Upper lobe of left lung (tissue), 6 donors: ENCODE data around the gene RAB36. TPM values are rescaled to one million over a fixed set of nuclear protein-coding genes. Genes with fewer than 3 reads are reported as not detected.

ENCODE experiments used
- ATAC-seq, 2 donors: fragments of 200-7000 bp; cut with Tn5 transposase; one replicate each; pipeline ENCODE4 v1.9.1; 2022; ENCODE audit warnings: mild to moderate bottlenecking in 2 of 2, moderate library complexity in 2 of 2; ENCODE audit not compliant: low FRiP score in 2 of 2
- DNase-seq, 2 donors: peaks; one replicate each; pipeline ENCODE4 v3.0.0-alpha.2; 2019 to 2020
- H3K27ac ChIP-seq, 4 donors: fragments of 200-600 bp; sonication (generic); one replicate each; pipeline ENCODE4 v1.5.1; 2016 to 2019
- H3K27me3 ChIP-seq, 4 donors: fragments of 200-600 bp; sonication (generic); one replicate each; pipeline ENCODE4 v1.5.1; 2017 to 2019
- H3K36me3 ChIP-seq, 4 donors: fragments of 200-600 bp; sonication (generic); one replicate each; pipeline ENCODE4 v1.5.1; 2016 to 2019
- H3K4me1 ChIP-seq, 4 donors: fragments of 200-600 bp; sonication (generic); one replicate each; pipeline ENCODE4 v1.5.1; 2018 to 2019
- H3K4me3 ChIP-seq, 4 donors: fragments of 200-600 bp; sonication (generic); one replicate each; pipeline ENCODE4 v1.5.1; 2017 to 2019; ENCODE audit warnings: mild to moderate bottlenecking in 2 of 4, moderate library complexity in 1 of 4
- H3K9me3 ChIP-seq, 4 donors: fragments of 200-600 bp; sonication (generic); one replicate each; pipeline ENCODE4 v1.5.1; 2018 to 2019
- CTCF ChIP-seq, 6 experiments: fragments of 450-650 bp in 4 of 6; fragments of 200-600 bp in 2 of 6; sonication (generic) in 2 of 6; IDR thresholded peaks; one replicate each; pipeline ENCODE4 v1.5.1; 2016 to 2019; ENCODE audit warnings: antibody characterized with exemption in 6 of 6
- EP300 ChIP-seq, 4 donors: sonication (generic); formaldehyde crosslinking; IDR thresholded peaks; one replicate each; pipeline ENCODE4 v1.5.1; 2017; ENCODE audit warnings: antibody characterized with exemption in 4 of 4, control low read depth in 2 of 4
- POLR2A ChIP-seq, 4 donors: fragments of 450-650 bp; IDR thresholded peaks; one replicate each; pipeline ENCODE4 v1.5.1; 2016 to 2017; ENCODE audit warnings: antibody characterized with exemption in 4 of 4, mild to moderate bottlenecking in 2 of 4
- POLR2AphosphoS5 ChIP-seq, 2 donors: sonication (generic); formaldehyde crosslinking; IDR thresholded peaks; one replicate each; pipeline ENCODE4 v1.5.1; 2017; ENCODE audit warnings: antibody characterized with exemption in 2 of 2
- WGBS, 2 donors: methylation state at CpG; one replicate each; pipeline ENCODE4 v1.1.5; 2017 to 2018; 5-methylcytosine and 5-hydroxymethylcytosine counted together
- total RNA-seq, 6 donors: library from RNA; depleted of rRNA in 4 of 6; stranded (reverse); fragments of >200 nt in 4 of 6; gene quantifications; one replicate each; pipeline versions ENCODE4 v1.1.0 to v1.2.1, GENCODE V29; 2016 to 2021
- donor health status: DM: no; HTN: no; CAD: no; lungs with moderate emphysema.
- donor health status: DM: no; HTN: yes; CAD: no; lungs with severe emphysema.

RAB36 gene
- total RNA-seq, 6 donors from 2014 or later = 2.6 to 17.5 (median 8.4) TPM

- DNase-seq = no peak
- H3K27ac ChIP-seq = no peak overlapping the region
Measured at GRCh38 chr22:23120415-23120899, 24.8 kb upstream of the RAB36 start.

GRCh38 chr22:23121000-23121421, 24.3 kb upstream of the RAB36 start:
- no peaks in the 10 kb centered on the region for H3K9me3 ChIP-seq
- H3K27ac ChIP-seq = no peak overlapping the region
- no peaks in the 10 kb centered on the region for H3K36me3 ChIP-seq
- H3K27me3 ChIP-seq = no peaks in the 10 kb centered on the region
- 82 to 92% methylated on average over 2 to 4 of the region's 4 CpGs for WGBS, 2 donors
- no peak for TF ChIP-seq POLR2AphosphoS5 (IDR thresholded peaks at IDR 0.05)
- no peak for TF ChIP-seq CTCF (IDR thresholded peaks at IDR 0.05)
- TF ChIP-seq EP300 (IDR thresholded peaks at IDR 0.05) = no peak
- no peak for TF ChIP-seq POLR2A (IDR thresholded peaks at IDR 0.05)
- no peak for DNase-seq
- ATAC-seq = no peak
- H3K4me3 ChIP-seq = no peak overlapping the region
- no peaks in the 10 kb centered on the region for H3K4me1 ChIP-seq

More at GRCh38 chr22:23120415-23120899, 24.8 kb upstream of the RAB36 start:
- Histone ChIP-seq H3K4me1 (no peaks in the 10 kb centered on the region), H3K9me3 (no peaks in the 10 kb centered on the region), H3K36me3 (no peaks in the 10 kb centered on the region), H3K27me3 (no peaks in the 10 kb centered on the region), H3K4me3 (no peak overlapping the region)
- no peak for ATAC-seq
- TF ChIP-seq CTCF (IDR thresholded peaks at IDR 0.05) (no peak), POLR2A (IDR thresholded peaks at IDR 0.05) (no peak), POLR2AphosphoS5 (IDR thresholded peaks at IDR 0.05) (no peak), EP300 (IDR thresholded peaks at IDR 0.05) (no peak)
- 88 to 94% methylated on average over 5 to 7 of the region's 7 CpGs for WGBS, 2 donors

DNA sequence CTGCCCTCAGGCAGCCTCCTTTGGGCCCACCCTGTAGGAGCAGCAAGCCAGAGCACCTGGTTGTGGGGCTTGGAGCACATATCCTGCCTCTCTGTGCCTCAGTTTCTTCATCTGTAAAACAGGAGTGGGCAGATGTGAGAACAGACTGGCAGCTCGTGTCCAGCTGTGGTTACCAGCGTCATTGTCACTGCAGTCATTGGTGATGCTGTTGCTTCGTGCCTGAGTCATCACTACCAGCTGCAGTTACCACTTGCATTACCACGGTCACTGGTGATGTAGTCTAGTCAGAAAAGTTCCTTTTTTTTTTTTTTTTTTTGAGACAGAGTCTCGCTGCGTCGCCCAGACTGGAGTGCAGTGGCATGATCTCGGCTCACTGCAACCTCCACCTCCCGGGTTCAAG, 23.9 kb upstream of the RAB36 start:
- WGBS, 2 donors = 75 to 83% methylated on average over 9 of the region's 9 CpGs
- DNase-seq (no peak), ATAC-seq (no peak)
- TF ChIP-seq POLR2AphosphoS5 (IDR thresholded peaks at IDR 0.05) = no peak
- no peak for TF ChIP-seq CTCF (IDR thresholded peaks at IDR 0.05)
- no peak for TF ChIP-seq EP300 (IDR thresholded peaks at IDR 0.05)
- TF ChIP-seq POLR2A (IDR thresholded peaks at IDR 0.05) = no peak
- Histone ChIP-seq H3K4me3 (no peak overlapping the region), H3K27ac (no peak overlapping the region), H3K4me1 (no peaks in the 10 kb centered on the region), H3K27me3 (no peaks in the 10 kb centered on the region), H3K9me3 (no peaks in the 10 kb centered on the region), H3K36me3 (no peaks in the 10 kb centered on the region)

DNA sequence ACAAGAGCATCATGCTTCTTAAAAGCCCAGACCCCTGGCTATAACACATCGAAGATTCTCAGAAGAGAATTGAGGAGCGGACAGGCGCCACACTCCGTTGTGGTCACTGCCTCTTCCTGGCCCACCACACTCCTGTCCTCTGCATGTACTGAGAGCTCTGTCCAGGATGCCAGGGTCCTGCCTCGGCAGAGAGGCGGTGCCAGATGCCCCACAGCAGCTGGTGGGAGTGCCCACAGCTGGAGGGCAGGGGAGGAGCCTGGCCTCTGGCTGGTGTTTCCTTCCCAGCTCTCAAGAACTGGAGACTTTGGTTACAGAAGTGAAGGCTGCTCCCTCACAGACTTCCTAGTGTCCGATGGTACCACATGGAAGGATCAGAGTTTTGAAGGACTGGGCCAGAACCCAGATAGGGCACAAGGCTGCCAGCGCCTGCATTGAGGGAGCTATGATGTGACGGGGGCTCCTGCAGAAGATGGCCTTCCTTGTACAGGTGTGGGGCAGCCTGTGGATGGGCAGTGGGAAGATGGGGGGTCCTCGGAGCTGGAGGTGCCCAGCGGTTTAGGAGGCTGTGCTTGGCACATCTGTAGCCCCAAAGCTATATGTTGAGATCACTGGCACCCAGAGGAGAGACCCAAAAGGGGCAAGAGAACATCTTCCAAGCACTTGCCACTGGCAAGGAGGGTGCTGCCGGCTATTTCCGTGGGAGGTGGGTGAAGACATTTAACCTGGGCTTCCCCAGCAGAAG, 22.9 kb upstream of the RAB36 start:
- no peak for ATAC-seq

More for the DNA sequence above, 22.9 kb upstream of the RAB36 start:
- Histone ChIP-seq H3K36me3 (no peaks in the 10 kb centered on the region), H3K27me3 (no peaks in the 10 kb centered on the region), H3K4me3 (no peak overlapping the region), H3K27ac (no peak overlapping the region), H3K9me3 (no peaks in the 10 kb centered on the region), H3K4me1 (no peaks in the 10 kb centered on the region)
- no peak for DNase-seq
- WGBS, 2 donors = 81 to 84% methylated on average over 12 to 13 of the region's 13 CpGs
- no peak for TF ChIP-seq POLR2A (IDR thresholded peaks at IDR 0.05)
- TF ChIP-seq CTCF (IDR thresholded peaks at IDR 0.05) = no peak
- TF ChIP-seq EP300 (IDR thresholded peaks at IDR 0.05) = no peak
- TF ChIP-seq POLR2AphosphoS5 (IDR thresholded peaks at IDR 0.05) = no peak
